NOMO-1 treated with DMSO at 0.1 percent for 48 hours (cell line): ENCODE measurements around the gene TMEM161A.
"Not testable (repeated sequence)": the region's sequence is repeated elsewhere in the genome, so short reads cannot be mapped to it uniquely, and the experiment has no call there.

Source experiments
- DNase-seq: peaks from one replicate; lab custom pipeline; 2025; ENCODE audit not compliant: unreplicated experiment; lab: John Stamatoyannopoulos, UW

TMEM161A gene

DNA sequence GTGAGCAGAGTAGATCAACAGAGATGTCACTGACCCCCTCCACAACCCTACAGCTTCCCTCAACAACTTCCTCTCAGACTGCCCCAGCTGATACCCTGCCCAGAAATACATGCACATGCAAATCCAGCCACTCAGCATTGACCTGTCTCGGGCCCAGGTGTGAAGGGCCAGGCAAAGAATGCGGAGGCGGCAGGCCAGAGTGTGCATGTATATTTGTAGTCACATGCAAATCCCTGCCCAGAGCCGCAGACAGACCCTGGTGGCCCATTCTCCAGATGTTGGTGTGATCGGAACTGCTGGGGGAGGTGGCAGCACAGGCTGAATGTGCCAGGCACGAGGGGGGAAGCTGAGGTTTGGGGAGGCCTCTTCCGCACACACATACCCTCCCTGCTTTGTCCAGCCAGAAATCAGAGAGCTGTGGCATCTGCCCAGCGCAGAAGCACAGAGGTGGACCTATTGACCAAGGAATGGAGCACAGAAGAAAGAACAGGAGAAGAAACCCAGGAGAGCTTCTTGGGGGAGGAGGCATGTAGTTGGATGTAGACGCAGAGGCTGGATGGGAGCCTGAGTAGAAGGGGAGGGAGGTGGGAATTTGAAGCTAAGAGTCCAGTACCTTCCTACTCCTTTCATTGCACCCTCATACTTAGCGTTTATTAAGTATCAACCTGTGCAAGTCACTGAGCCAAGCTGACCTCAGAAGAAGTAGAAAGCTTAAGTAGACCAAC, 17.4 kb upstream of the TMEM161A start:
- no peak for DNase-seq

DNA sequence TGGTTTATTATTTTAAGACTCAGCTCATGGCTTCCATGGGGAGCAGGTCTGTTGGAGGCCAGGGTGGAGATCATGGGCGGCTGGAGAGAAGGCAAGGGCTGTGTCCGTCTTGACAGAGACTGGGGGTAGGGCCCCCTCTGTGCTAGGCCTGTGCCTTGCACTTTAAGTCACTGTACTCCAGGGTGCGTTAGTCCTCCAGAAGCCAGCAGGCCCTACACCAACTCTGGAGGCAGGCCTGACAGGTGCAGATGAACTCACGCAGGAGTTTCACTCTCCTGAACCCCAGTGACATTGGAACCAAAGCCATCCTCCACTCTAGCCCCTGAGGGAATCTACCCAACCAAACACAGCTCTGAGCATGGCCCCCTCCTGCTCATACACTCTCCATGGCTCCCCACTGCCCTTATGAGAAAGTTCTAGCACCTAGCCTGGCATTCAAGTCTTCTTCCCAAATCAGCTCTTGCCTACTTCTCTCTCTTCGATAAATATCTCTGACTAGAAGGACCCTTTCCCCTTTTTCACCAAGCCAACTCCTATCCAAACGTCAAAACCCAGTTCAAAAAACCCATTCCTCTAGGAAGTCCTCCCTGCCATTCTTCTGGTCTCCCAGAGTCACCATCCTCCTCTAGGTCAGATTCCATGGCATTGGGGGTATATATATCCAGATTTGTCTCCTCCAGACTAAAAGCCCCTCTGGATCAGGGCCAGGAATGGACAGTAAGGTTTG, 16.7 kb upstream of the TMEM161A start:
- no peak for DNase-seq

DNA sequence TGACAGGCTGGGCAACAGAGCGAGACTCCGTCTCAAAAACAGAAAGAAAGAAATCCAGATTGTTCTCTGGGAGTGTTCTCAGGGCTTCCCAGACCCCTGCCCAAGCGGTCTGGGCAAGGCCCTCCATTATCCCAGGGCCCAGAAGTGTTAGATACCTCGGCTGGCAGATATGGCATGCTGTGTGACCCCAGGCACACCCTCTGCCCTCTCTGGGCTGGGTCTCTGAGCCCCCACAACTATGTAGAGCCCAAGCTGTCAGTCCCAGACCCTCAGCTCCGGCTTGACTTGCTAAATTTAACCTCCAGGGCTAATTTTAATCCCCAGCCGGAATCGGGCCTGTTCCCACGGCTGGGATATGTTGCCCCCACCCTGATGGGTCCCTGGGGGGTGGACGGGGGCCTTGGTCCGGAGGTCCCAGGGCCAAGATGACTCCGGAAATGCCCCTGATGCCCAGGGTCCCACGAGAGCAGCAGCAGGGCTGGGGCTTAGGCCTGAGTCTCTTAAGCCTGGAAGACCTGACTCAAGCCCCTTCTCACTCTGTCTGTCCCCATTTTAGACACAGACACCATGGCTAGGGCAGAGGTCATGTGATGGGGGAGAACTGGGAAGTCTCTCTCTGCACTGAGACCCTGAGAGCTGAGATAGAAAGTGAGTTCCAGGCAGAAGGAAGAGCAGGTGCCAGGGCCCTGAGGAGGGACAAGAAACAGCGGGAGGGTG, 14.5 kb upstream of the TMEM161A start:
- DNase-seq: no peak

DNA sequence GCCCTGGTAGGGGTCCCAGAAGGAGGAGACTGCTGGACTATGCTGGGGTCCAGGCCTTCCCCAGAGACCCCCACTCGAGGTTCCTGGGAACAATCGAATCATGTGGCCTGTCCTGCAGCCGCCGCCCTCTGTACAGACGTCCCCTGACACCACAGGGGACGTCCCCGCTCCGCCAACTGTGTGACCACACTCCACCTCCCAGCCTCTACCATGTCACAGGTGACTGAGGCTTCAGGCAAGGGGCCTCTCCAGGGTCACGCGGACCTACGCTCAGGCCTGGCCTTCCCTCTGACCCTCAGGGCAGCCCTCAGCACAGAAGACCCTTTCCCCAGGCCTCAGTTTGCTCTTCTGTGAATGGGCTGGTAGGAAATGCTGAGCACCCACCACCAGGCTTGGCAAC, 13.1 kb upstream of the TMEM161A start:
- DNase-seq: no peak

DNA sequence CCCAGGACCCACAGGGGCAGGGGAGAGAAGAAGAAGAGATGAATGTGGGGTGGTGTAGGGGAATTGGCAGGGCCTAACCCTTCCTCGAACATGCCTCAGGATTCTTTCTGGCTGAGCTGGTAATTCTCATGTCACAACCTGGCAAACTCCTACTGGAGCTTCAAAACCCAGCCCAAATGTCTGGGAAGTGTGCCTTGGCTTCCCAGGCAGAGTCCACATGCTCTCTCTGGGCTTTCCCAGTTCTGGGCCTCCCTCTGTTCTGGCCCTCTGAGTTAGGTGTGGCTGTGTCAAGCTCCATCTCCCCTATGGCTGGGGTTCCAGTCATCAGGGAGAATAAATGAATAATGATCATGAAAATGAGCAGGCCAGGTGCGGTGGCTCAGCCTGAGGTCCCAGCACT, 11.2 kb upstream of the TMEM161A start:
- DNase-seq: no peak

DNA sequence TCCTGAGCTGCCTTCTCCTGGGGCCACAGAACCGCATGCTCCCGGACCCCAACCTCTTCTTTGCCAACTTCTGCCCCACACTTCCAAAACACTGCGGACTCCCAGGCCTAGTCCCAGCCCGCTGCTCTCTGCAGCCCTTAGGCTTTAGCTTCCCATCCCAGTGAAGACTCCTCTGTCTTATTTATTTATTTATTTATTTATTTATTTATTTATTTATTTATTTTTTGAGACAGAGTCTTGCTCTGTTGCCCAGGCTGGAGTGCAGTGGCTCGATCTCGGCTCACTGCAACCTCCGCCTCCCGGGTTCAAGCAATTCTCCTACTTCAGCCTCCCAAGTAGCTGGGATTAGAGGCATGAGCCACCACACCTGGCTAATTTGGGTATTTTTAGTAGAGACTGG, 10.2 kb upstream of the TMEM161A start:
- DNase-seq: not testable (repeated sequence)

DNA sequence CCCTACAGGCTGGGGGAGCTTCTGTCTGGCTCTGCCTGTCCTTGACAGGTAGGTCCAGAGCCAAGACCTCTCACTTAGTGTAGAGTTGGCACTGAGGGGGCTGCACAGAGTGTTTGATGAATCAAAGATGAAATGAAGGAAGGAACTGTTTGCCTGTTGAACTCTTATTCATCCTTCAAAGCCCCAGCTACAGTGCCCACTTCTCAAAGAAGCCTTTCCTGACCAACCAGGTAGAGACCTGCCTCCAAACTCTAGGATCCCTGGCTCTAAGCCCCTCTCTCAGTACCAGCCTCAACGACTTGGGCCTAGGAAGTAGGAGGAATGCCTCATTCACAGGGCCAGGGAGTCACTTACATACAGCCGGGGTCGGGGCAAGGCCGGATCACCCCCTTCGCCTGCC, 9.1 kb upstream of the TMEM161A start:
- DNase-seq: no peak

DNA sequence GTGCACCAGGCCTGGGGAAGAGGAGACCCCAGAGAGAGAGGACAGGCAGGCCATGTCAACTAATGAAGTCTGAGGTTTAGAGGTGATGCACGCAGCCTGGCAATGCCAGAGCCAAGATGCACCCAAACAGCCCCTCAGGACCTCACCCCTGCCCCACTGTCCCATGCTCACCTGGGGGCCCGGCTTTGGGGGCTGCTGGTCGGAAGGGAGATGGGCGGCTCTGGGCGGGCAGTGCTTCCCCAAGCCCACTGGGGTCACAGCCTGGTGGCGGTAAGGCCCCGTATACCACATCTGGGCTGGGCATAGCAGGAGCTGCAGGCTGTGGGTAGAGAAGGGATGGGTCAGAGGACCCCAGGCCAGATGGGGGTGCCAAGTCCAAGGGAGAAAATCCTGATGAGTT, 8.6 kb upstream of the TMEM161A start:
- no peak for DNase-seq

DNA sequence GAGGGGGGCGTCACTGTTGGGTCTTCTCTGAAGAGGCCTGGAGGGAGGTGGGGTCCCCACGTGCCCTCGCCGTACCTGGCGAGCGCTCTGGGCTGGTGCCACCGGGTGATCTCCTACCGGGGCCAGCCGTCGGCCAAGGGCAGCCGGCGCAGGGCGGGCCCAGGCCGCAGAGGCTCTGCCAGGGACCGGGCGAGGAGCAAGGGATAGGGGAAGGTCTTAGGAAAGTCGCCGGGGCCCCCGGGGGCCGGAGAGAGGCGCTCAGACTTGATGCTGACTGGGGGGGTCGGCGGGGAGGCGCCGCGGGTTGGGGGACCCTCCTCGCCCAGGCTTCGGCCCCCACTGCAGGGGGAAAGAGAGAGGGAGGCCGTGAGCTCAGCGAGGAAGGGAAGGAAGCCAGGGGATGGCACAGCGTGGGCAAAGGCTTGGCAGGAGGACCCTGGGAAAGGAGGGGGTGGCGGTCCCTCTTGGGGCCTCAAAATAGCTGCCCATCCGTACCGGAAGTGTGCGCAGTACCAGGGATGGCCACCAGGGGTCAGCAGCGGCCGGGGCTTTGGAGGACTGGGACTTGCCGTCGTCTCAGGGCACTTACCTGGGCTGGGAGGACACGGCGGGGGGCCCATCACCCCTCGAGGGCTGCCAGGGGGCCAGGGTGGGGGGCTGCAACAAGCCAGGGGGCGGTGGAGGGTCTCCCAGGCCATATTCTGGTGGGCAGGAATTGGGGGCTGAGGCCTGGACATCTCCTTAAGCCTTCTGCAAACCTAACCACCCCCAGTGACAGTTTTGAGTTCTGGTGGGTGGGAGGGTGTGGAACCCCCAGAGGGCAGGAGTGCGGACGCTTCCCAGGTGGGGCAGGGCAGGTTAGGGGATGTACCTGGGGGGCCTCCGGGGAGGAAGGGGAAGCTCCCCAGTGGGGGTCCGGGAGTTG, 7.7 kb upstream of the TMEM161A start:
- DNase-seq: peak; percentile 29

DNA sequence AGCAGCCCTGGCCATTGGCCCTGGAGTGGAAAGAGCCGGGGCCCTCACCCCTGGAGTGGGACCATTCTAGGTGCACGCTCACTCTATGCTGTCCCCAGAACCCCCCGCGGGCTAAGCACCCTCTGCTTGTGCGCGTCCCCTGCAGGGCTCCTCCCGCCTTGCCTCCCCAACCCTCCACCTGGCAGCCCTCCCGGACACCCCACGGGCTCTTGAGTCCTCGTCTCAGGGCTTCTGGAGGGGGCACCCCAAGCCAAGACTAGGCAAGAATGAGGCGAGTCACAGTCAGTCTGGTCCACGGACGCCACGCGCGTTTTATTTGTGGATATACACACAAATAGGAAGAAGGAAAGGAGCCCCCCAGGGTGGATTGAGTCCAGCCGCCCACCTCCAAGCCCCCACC, 7.0 kb upstream of the TMEM161A start:
- DNase-seq: no peak

DNA sequence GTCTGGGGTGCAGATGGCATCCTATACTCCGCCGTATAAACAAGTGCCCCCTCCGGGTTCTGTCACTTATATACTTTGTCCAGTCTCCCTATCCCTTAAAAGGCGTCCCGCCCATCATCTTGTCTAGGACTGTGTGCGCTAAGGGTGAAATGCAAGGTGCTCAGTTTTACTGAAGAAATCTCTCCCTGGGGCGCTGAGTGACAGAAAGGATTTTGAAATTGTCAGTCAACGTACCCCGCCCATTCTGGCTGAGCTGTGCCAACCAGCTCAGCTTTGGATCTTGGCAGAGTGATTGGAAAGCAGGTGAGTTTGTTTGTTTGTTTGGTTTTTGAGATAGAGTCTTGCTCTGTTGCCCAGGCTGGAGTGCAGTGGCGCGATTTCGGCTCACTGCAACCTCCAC, 4.1 kb upstream of the TMEM161A start:
- DNase-seq: no peak

DNA sequence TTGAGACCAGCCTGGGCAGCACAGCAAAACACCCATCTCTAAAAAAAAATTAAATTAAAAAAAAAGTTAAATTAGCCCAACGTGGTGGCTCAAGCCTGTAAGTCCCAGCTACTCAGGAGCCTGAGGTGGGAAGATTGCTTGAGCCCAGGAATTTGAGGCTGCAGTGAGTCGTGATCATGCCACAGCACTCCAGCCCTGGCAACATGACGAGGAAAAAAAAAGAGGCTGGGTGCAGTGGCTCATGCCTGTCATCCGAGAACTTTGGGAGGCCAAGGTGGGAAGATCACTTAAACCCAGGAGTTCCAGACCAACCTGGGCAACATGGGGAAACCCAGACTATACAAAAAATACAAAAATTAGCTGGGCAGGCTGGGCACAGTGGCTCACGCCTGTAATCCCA, 2.2 kb upstream of the TMEM161A start:
- DNase-seq: no peak

DNA sequence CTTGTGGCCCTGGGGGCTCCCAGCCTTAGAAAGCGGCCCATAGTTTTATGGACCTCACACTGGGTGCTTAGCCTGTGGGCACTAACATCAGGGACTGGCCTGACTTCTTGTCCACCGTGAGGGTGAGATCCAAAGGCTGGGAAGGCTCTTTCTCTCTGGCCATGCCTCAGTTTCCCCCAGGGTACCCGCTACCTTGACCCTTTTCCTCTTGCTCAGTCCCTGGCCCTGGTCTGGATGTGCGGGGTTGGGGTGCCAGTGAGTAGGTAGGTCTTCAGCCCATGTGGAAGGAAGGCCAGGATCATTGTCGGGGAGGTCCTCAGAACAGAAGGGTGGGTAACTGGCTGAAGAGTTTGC, 1.6 kb upstream of the TMEM161A start:
- DNase-seq: no peak

DNA sequence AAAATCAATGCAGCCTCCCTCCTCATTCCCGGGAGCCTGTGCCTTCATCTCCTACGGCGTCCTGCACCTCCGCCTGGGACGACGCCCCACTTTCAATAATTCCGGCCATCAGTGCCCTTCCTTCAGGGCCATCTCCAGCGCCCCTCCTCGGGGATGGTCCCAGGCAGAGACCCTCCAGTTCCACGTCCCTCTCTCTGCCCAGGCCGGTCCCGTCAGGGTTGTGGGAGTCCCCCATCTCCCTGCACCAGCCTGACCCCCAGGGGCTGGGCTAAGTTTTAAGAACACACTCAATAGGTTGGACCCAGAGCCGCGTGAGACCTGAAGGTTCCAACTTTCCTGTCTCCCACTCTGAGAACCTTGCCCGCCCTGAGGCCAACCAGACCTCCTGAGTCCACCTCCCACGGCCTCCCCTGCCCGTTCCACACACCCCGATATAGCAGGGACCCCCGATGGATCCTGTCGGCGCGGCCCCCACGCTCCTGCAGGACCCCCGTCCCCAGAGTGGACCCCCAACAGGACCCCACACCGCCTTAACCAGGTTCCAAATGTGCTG, 646 bp downstream of the TMEM161A start:
- DNase-seq: no peak

DNA sequence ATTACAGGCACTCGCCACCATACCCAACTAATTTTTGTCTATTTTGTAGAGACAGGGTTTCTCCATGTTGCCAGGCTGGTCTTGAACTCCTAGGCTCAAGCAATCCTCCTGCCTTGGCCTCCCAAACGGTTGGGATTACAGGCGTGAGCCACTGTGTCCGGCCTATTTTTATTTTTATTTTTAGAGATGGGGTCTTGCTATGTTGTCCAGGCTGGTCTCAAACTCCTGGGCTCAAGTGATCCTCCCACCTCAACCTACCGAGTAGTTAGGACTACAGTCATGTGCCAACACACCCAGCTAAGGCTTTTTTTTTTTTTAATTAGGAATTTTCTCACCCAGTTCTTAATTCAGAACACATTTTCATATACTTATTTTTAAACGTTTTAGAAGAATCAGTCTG, 2.6 kb downstream of the TMEM161A start:
- DNase-seq: not testable (repeated sequence)

DNA sequence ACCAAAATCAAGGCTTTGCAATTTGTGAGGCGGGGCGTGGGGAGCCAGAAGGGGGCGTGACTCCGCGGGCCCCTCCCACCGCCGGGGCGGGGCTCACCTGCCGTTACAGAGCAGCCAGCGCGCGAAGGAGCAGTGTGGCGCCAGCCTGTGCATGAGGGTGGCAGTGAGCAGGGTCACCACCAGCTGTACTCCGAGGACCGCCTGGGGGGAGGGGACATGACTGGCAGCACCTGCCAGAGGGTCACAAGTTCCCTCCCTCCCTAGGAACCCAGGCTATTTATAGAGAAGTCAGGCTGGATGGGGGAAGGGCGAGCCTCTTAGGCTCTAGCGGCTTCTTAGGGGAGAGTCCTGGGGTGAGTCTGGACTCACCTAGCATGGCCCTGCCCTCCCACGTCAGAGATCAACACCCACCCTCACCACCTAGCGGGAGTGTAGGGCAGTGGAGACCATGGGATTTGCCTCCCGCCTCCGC, 3.6 kb downstream of the TMEM161A start:
- no peak for DNase-seq

DNA sequence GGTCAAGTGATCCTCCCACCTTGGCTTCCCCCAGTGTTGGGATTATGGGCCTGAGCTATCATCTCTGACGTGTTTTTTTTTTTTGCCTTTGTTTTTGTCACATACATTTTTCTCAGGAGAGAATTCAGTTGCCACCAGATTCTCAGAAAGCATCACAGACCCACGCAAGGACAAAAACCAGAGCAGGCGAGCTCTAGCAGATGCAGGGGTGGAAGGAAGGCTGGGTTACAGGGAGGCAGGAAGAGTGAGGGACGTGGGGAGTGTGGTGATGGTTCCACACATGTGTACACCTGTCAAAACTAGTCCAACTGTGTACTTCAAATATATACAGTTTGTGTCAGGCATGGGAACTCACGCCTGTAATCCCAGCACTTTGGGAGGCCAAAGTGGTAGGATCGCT, 4.3 kb downstream of the TMEM161A start:
- no peak for DNase-seq

DNA sequence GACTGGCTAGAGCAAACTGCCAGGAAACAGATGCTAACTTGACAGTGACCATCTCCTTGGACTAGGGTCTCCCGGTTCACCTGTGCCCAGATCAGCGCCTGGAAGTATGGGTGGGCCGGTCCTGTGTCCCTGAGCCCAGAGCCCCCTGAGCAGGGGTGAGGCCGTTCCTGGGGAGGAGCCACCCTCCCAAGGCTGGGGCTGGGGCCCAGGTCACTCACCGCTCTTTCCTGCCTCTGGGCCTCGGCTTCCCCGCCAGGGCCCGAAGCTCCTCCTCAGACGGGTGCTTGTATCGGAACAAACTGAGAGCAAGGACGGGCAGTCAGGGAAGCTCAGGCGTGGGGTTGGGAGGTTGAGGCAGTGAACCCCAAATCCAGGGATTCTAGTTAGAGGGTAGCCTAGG, 5.4 kb downstream of the TMEM161A start:
- no peak for DNase-seq

DNA sequence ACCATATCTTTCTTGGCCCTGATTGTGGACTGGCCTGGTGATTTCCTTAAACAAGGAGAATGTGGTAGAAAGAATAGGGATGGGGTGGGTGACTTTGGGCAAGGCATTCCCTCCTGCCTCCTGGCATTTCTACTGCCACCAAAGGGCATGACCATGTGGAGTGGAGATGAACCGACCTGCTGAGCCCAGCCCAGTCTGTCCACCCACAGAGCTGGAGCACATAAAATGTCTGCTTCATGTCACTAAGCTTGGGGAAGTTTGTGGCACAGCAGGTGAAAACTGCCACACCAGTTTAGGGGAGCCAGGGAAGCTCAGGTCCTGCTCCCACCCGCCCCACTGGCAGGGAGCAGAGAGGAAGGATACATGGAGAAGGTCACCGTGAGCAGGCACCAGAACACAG, 6.3 kb downstream of the TMEM161A start:
- no peak for DNase-seq

DNA sequence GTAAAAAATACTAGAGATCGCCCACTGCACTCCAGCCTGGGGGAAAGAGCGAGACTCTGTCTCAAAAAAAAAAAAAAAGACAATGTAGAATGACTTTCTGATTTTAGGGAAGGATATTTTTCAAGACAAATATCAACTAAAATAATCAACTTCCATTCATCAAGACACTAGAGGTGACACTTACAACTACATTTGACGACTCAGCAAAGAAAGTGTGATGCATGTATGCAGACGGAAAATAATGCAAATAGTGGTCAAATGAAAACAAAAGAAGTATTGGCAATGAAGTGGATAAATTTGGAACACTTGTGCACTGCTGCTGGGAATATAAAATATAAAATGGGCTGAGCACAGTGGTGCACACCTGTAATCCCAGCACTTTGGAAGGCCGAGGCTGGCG, 12.2 kb downstream of the TMEM161A start:
- DNase-seq: no peak

DNA sequence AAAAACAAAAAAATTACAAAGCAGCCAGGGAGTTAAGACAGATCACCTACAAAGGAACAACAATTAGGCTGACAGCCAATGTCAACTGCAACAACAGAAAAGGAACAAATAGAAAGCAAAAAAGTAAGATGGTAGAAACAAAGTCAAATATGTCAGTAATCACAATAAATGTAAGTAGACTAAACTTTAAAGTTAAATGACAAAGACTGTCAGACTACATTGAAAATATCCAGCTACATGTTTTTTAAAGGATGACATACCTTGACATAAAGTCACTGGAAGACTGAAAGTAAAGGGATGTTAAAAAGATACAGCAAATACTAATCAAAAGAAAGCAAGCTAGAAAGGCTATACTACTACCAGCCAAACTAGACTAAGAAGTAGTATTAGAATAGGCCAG, 14.9 kb downstream of the TMEM161A start:
- no peak for DNase-seq
